ENCODE data around the gene PHYHIPL.

DNA sequence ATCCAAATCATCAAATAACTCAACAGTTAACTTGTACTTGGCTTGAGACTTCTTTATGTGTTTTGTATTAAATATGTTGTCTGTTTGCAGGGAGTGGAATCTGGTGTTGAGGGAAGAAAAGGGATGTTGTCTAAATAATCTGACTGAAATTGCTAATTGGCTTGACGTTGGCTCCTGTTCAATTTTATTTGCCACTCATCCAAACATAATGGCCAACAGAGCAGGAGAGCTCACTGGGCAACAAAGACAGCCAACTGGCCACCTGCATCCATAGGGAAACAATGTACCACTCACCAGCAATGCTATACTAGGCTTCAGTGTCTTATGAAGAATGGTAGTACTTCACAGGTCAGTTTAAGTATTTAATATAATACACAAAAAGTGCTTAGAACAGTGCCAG lies 105.4 kb downstream of the PHYHIPL start:
- TF ChIP-seq, protein P1, sequence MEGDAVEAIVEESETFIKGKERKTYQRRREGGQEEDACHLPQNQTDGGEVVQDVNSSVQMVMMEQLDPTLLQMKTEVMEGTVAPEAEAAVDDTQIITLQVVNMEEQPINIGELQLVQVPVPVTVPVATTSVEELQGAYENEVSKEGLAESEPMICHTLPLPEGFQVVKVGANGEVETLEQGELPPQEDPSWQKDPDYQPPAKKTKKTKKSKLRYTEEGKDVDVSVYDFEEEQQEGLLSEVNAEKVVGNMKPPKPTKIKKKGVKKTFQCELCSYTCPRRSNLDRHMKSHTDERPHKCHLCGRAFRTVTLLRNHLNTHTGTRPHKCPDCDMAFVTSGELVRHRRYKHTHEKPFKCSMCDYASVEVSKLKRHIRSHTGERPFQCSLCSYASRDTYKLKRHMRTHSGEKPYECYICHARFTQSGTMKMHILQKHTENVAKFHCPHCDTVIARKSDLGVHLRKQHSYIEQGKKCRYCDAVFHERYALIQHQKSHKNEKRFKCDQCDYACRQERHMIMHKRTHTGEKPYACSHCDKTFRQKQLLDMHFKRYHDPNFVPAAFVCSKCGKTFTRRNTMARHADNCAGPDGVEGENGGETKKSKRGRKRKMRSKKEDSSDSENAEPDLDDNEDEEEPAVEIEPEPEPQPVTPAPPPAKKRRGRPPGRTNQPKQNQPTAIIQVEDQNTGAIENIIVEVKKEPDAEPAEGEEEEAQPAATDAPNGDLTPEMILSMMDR (conservative IDR thresholded peaks at IDR 0.05 in 1 of 2, IDR thresholded peaks at IDR 0.05 in 1 of 2; ENCODE audit: extremely low read depth in 1 of 2, insufficient read depth in 1 of 2, low read depth in 1 of 2, low read length in 2 of 2): no peak
- no peak for TF ChIP-seq EZH2 (IDR thresholded peaks at IDR 0.05; ENCODE audit: borderline replicate concordance, low read length)
